Liver (tissue), 3 donors: ENCODE results near the gene WAPL.

Source experiments
- EGR1 ChIP-seq, 2 donors: IDR thresholded peaks; 2 replicates each; pipeline ENCODE4 v1.6.1; 2016 to 2018; ENCODE audit warnings: antibody characterized with exemption in 2 of 2, low read depth in 2 of 2
- FOXA1 ChIP-seq: IDR thresholded peaks from 2 replicates; pipeline ENCODE4 v1.6.1; 2016; ENCODE audit warnings: antibody characterized with exemption
- HNF4A ChIP-seq, 2 donors: conservative IDR thresholded peaks; 2 replicates each; pipeline ENCODE4 v1.6.1; 2016; ENCODE audit warnings: antibody characterized with exemption in 2 of 2, mild to moderate bottlenecking in 2 of 2
- JUND ChIP-seq, 2 donors: IDR thresholded peaks; 2 replicates each; pipeline ENCODE4 v1.6.1; 2016; ENCODE audit warnings: antibody characterized with exemption in 2 of 2
- NR2F2 ChIP-seq: IDR thresholded peaks from 2 replicates; pipeline ENCODE4 v1.6.1; 2016; ENCODE audit warnings: antibody characterized with exemption
- RAD21 ChIP-seq, 2 donors: IDR thresholded peaks; 2 replicates each; pipeline ENCODE4 v1.6.1; 2016; ENCODE audit warnings: antibody characterized with exemption in 2 of 2, mild to moderate bottlenecking in 2 of 2
- RXRA ChIP-seq, 2 donors: IDR thresholded peaks; 2 replicates each; pipeline ENCODE4 v1.6.1; 2017 to 2018; ENCODE audit warnings: antibody characterized with exemption in 2 of 2, mild to moderate bottlenecking in 1 of 2
- SP1 ChIP-seq: IDR thresholded peaks from 2 replicates; pipeline ENCODE4 v1.6.1; 2018; ENCODE audit warnings: antibody characterized with exemption, mild to moderate bottlenecking
- TAF1 ChIP-seq: conservative IDR thresholded peaks from 2 replicates; pipeline ENCODE4 v1.6.1; 2016; ENCODE audit warnings: antibody characterized with exemption, mild to moderate bottlenecking
- YY1 ChIP-seq: IDR thresholded peaks from 2 replicates; pipeline ENCODE4 v1.6.1; 2016; ENCODE audit warnings: antibody characterized with exemption, mild to moderate bottlenecking
- TF ChIP-seq, protein P1 (sequence below): fragments of 150-350 bp; IDR thresholded peaks from 2 replicates; pipeline ENCODE4 v1.5.1; 2017; ENCODE audit warnings: improper control_type of control experiment, low read depth, low read length; ENCODE audit not compliant: missing input control
- TF ChIP-seq, protein P2 (sequence below): IDR thresholded peaks from 2 replicates; pipeline ENCODE4 v1.6.1; 2016; ENCODE audit warnings: antibody characterized with exemption
- TF ChIP-seq, protein P3 (sequence below): IDR thresholded peaks from 2 replicates; pipeline ENCODE4 v1.6.1; 2016; ENCODE audit warnings: antibody characterized with exemption, mild to moderate bottlenecking
- TF ChIP-seq, protein P4 (sequence below): IDR thresholded peaks from 2 replicates; pipeline ENCODE4 v1.6.1; 2016; ENCODE audit warnings: antibody characterized with exemption
- donor health status: healthy.
- donor health status: healthy.

DNA sequence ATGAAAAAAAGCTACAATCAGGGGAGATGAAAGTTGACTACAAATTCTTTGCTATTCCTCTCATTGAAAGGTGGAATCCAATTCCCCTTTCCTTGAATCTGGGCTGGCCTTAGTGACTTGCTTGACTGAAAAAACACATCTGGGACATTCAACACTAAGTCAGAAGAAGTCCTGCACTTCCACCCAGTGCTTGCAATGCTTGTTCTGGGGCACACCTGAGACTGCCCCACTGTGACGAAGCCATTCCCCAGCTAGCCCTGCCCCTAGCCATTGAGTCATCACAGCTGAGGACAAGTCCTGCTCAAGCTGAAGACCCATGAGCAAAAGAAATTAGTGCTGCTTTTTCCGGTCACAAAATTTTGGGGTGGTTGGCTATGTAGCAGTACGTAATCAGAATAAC, 135.8 kb downstream of the WAPL start:
- TF ChIP-seq, protein P1, sequence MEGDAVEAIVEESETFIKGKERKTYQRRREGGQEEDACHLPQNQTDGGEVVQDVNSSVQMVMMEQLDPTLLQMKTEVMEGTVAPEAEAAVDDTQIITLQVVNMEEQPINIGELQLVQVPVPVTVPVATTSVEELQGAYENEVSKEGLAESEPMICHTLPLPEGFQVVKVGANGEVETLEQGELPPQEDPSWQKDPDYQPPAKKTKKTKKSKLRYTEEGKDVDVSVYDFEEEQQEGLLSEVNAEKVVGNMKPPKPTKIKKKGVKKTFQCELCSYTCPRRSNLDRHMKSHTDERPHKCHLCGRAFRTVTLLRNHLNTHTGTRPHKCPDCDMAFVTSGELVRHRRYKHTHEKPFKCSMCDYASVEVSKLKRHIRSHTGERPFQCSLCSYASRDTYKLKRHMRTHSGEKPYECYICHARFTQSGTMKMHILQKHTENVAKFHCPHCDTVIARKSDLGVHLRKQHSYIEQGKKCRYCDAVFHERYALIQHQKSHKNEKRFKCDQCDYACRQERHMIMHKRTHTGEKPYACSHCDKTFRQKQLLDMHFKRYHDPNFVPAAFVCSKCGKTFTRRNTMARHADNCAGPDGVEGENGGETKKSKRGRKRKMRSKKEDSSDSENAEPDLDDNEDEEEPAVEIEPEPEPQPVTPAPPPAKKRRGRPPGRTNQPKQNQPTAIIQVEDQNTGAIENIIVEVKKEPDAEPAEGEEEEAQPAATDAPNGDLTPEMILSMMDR = no peak
- TF ChIP-seq YY1 (no peak), RAD21 (IDR thresholded peaks at IDR 0.05) (no peak), HNF4A (conservative IDR thresholded peaks at IDR 0.05) (no peak), TAF1 (no peak), JUND (IDR thresholded peaks at IDR 0.05) (no peak), NR2F2 (no peak), SP1 (no peak), RXRA (IDR thresholded peaks at IDR 0.05) (no peak), EGR1 (IDR thresholded peaks at IDR 0.05; ENCODE audit: low read depth in 2 of 2) (no peak), FOXA1 (no peak)
- TF ChIP-seq, protein P2, sequence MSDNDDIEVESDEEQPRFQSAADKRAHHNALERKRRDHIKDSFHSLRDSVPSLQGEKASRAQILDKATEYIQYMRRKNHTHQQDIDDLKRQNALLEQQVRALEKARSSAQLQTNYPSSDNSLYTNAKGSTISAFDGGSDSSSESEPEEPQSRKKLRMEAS = no peak
- TF ChIP-seq, protein P3, sequence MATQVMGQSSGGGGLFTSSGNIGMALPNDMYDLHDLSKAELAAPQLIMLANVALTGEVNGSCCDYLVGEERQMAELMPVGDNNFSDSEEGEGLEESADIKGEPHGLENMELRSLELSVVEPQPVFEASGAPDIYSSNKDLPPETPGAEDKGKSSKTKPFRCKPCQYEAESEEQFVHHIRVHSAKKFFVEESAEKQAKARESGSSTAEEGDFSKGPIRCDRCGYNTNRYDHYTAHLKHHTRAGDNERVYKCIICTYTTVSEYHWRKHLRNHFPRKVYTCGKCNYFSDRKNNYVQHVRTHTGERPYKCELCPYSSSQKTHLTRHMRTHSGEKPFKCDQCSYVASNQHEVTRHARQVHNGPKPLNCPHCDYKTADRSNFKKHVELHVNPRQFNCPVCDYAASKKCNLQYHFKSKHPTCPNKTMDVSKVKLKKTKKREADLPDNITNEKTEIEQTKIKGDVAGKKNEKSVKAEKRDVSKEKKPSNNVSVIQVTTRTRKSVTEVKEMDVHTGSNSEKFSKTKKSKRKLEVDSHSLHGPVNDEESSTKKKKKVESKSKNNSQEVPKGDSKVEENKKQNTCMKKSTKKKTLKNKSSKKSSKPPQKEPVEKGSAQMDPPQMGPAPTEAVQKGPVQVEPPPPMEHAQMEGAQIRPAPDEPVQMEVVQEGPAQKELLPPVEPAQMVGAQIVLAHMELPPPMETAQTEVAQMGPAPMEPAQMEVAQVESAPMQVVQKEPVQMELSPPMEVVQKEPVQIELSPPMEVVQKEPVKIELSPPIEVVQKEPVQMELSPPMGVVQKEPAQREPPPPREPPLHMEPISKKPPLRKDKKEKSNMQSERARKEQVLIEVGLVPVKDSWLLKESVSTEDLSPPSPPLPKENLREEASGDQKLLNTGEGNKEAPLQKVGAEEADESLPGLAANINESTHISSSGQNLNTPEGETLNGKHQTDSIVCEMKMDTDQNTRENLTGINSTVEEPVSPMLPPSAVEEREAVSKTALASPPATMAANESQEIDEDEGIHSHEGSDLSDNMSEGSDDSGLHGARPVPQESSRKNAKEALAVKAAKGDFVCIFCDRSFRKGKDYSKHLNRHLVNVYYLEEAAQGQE = no peak
- TF ChIP-seq, protein P4, sequence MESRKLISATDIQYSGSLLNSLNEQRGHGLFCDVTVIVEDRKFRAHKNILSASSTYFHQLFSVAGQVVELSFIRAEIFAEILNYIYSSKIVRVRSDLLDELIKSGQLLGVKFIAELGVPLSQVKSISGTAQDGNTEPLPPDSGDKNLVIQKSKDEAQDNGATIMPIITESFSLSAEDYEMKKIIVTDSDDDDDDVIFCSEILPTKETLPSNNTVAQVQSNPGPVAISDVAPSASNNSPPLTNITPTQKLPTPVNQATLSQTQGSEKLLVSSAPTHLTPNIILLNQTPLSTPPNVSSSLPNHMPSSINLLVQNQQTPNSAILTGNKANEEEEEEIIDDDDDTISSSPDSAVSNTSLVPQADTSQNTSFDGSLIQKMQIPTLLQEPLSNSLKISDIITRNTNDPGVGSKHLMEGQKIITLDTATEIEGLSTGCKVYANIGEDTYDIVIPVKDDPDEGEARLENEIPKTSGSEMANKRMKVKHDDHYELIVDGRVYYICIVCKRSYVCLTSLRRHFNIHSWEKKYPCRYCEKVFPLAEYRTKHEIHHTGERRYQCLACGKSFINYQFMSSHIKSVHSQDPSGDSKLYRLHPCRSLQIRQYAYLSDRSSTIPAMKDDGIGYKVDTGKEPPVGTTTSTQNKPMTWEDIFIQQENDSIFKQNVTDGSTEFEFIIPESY = no peak
